H1 (cell line): ENCODE measurements around the gene TIMM21. TPM values are rescaled to one million over a fixed set of nuclear protein-coding genes. Genes with fewer than 3 reads are reported as not detected.

Experiments
- CTCF ChIA-PET: fragments of 300-600 bp; sonication (Branson Sonifier 250); formaldehyde crosslinking; loops from one replicate; lab custom pipeline; 2021; ENCODE audit not compliant: partially characterized antibody; lab: Charles Lee
- POLR2A ChIA-PET: fragments of 300-600 bp; sonication (Branson Sonifier 250); formaldehyde crosslinking; loops from one replicate; lab custom pipeline; 2021; ENCODE audit warnings: inconsistent platforms; ENCODE audit not compliant: partially characterized antibody; lab: Charles Lee
- DNase-seq, 2 experiments: peaks; one replicate each; pipeline versions ENCODE4 v3.0.0 to v3.0.0-alpha.2; 2010 to 2022; ENCODE audit warnings: low spot score in 2 of 2, low read depth in 1 of 2, mixed read lengths in 1 of 2
- FAIRE-seq: peaks from 2 replicates; lab custom pipeline; 2011; peaks lifted over from hg19 to GRCh38; lab: Jason Lieb, UNC
- H2AFZ ChIP-seq: 2 replicates; pipeline ENCODE4 v1.8.1; 2012; ENCODE audit warnings: low read length, inconsistent platforms
- H2AK5ac ChIP-seq: 2 replicates; pipeline ENCODE4 v1.6.1; 2013; ENCODE audit warnings: low read depth, low read length
- H2BK120ac ChIP-seq: replicated peaks from 2 replicates; pipeline ENCODE3; 2013; ENCODE audit warnings: low read depth, low read length, inconsistent platforms
- H2BK12ac ChIP-seq: 2 replicates; pipeline ENCODE4 v1.6.1; 2013; ENCODE audit warnings: low read depth, low read length
- H2BK15ac ChIP-seq: 2 replicates; pipeline ENCODE4 v1.6.1; 2013; ENCODE audit warnings: low read length
- H2BK20ac ChIP-seq: 2 replicates; pipeline ENCODE4 v1.6.1; 2013; ENCODE audit warnings: low read length
- H2BK5ac ChIP-seq: 2 replicates; pipeline ENCODE4 v1.6.1; 2013; ENCODE audit warnings: low read depth, low read length
- H3K14ac ChIP-seq: 2 replicates; pipeline ENCODE4 v1.6.1; 2013; ENCODE audit warnings: inconsistent platforms; ENCODE audit not compliant: insufficient read length
- H3K18ac ChIP-seq: 2 replicates; pipeline ENCODE4 v1.6.1; 2013; ENCODE audit warnings: low read length; ENCODE audit errors: extremely low read depth
- H3K23ac ChIP-seq: 2 replicates; pipeline ENCODE4 v1.6.1; 2013; ENCODE audit warnings: inconsistent platforms; ENCODE audit not compliant: insufficient read length
- H3K23me2 ChIP-seq: 2 replicates; pipeline ENCODE4 v1.6.1; 2013; ENCODE audit warnings: low read depth, low read length
- H3K27ac ChIP-seq: 2 replicates; pipeline ENCODE4 v1.6.1; 2011; ENCODE audit warnings: low read depth, low read length, inconsistent platforms
- H3K27me3 ChIP-seq, 4 experiments: replicated peaks in 1 of 4; 1 replicate in 1 of 4; 2 replicates in 3 of 4; pipeline versions ENCODE4 v1.6.1 to v1.8.1; 2011 to 2013; ENCODE audit warnings: low read length in 3 of 4, mild to moderate bottlenecking in 3 of 4, inconsistent platforms in 2 of 4, mixed read lengths in 2 of 4, moderate library complexity in 1 of 4; ENCODE audit not compliant: control insufficient read depth in 3 of 4, insufficient read depth in 3 of 4; ENCODE audit errors: extremely low read depth in 1 of 4
- H3K36me3 ChIP-seq, 4 experiments: 2 replicates each; pipeline versions ENCODE4 v1.6.1 to v1.8.1; 2011 to 2013; ENCODE audit warnings: mild to moderate bottlenecking in 4 of 4, low read length in 3 of 4, moderate library complexity in 2 of 4, control low read depth in 1 of 4, inconsistent platforms in 1 of 4; ENCODE audit not compliant: insufficient read depth in 4 of 4, control insufficient read depth in 2 of 4
- H3K4ac ChIP-seq: replicated peaks from 2 replicates; pipeline ENCODE3; 2013; ENCODE audit warnings: low read length, low read depth, mixed read lengths, inconsistent platforms; ENCODE audit not compliant: insufficient read length
- H3K4me1 ChIP-seq, 4 experiments: replicated peaks in 1 of 4; 1 replicate in 1 of 4; 2 replicates in 3 of 4; pipeline versions ENCODE4 v1.6.1 to v1.8.1; 2011 to 2013; ENCODE audit warnings: low read length in 3 of 4, inconsistent platforms in 2 of 4, mixed read lengths in 1 of 4; ENCODE audit not compliant: insufficient read depth in 4 of 4, control insufficient read depth in 3 of 4
- H3K4me2 ChIP-seq, 2 experiments: 2 replicates each; pipeline versions ENCODE4 v1.6.1 to v1.8.1; 2011 to 2013; ENCODE audit warnings: low read depth in 2 of 2, low read length in 2 of 2, control low read depth in 1 of 2, inconsistent platforms in 1 of 2, mild to moderate bottlenecking in 1 of 2; ENCODE audit not compliant: insufficient read depth in 1 of 2
- H3K4me3 ChIP-seq, 4 experiments: fragments of 200-600, 300-600 bp in 1 of 4; sonication (generic), shearing (Covaris generic), sonication (Bioruptor Twin) in 1 of 4; 2 replicates each; pipeline versions ENCODE4 v1.5.1 to v1.8.1; 2011 to 2016; ENCODE audit warnings: low read length in 4 of 4, low read depth in 3 of 4, control low read depth in 2 of 4, inconsistent platforms in 2 of 4, mild to moderate bottlenecking in 2 of 4, mixed read lengths in 1 of 4, moderate library complexity in 1 of 4; ENCODE audit not compliant: insufficient read depth in 2 of 4; ENCODE audit errors: extremely low read depth in 1 of 4
- H3K56ac ChIP-seq: replicated peaks from 2 replicates; pipeline ENCODE3; 2013; ENCODE audit warnings: low read depth, mild to moderate bottlenecking, mixed read lengths, low read length, inconsistent platforms; ENCODE audit not compliant: insufficient read length
- H3K79me1 ChIP-seq: 2 replicates; pipeline ENCODE4 v1.6.1; 2013; ENCODE audit warnings: low read depth, low read length, control low read depth
- H3K79me2 ChIP-seq, 2 experiments: 2 replicates each; pipeline versions ENCODE4 v1.6.1 to v1.8.1; 2012 to 2013; ENCODE audit warnings: low read length in 2 of 2, mild to moderate bottlenecking in 2 of 2, inconsistent platforms in 1 of 2; ENCODE audit not compliant: insufficient read depth in 2 of 2, control insufficient read depth in 1 of 2
- H3K9ac ChIP-seq, 4 experiments: replicated peaks in 1 of 4; 1 replicate in 1 of 4; 2 replicates in 3 of 4; pipeline versions ENCODE4 v1.6.1 to v1.8.1; 2011 to 2013; ENCODE audit warnings: low read depth in 3 of 4, low read length in 3 of 4, control low read depth in 2 of 4, mild to moderate bottlenecking in 2 of 4, moderate library complexity in 2 of 4, inconsistent platforms in 1 of 4; ENCODE audit errors: extremely low read depth in 1 of 4
- H3K9me3 ChIP-seq, 2 experiments: 2 replicates each; pipeline versions ENCODE4 v1.6.1 to v1.8.1; 2012 to 2013; ENCODE audit warnings: mild to moderate bottlenecking in 2 of 2, moderate library complexity in 2 of 2, control low read depth in 1 of 2, inconsistent platforms in 1 of 2, low read depth in 1 of 2, low read length in 1 of 2, mixed read lengths in 1 of 2; ENCODE audit not compliant: insufficient read depth in 2 of 2
- H4K20me1 ChIP-seq, 2 experiments: replicated peaks in 1 of 2; 2 replicates each; pipeline versions ENCODE3 to v1.8.1; 2011 to 2013; ENCODE audit warnings: inconsistent platforms in 2 of 2, low read length in 2 of 2, mild to moderate bottlenecking in 1 of 2; ENCODE audit not compliant: insufficient read depth in 2 of 2, control insufficient read depth in 1 of 2
- H4K5ac ChIP-seq: 2 replicates; pipeline ENCODE4 v1.6.1; 2013; ENCODE audit warnings: low read length, low read depth, mixed read lengths, inconsistent platforms; ENCODE audit not compliant: insufficient read length
- H4K8ac ChIP-seq: 2 replicates; pipeline ENCODE4 v1.8.0; 2013; ENCODE audit warnings: mild to moderate bottlenecking, moderate library complexity, low read length, inconsistent platforms; ENCODE audit not compliant: insufficient read depth; ENCODE audit errors: extremely low read depth
- H4K91ac ChIP-seq: replicated peaks from 2 replicates; pipeline ENCODE3; 2013; ENCODE audit warnings: low read length, mixed read lengths, inconsistent platforms; ENCODE audit not compliant: insufficient read length
- ATF2 ChIP-seq: IDR thresholded peaks from 2 replicates; pipeline ENCODE4 v1.6.1; 2012; ENCODE audit warnings: low read length, inconsistent platforms
- CHD2 ChIP-seq: IDR thresholded peaks from 2 replicates; pipeline ENCODE4 v1.6.1; 2012; ENCODE audit warnings: low read length, improper control_type of control experiment
- E2F6 ChIP-seq: IDR thresholded peaks from 2 replicates; pipeline ENCODE4 v1.6.1; 2012; ENCODE audit warnings: inconsistent platforms
- MAFK ChIP-seq: IDR thresholded peaks from 2 replicates; pipeline ENCODE4 v1.6.1; 2012; ENCODE audit warnings: low read depth, mild to moderate bottlenecking, improper control_type of control experiment, low read length
- POLR2AphosphoS5 ChIP-seq: IDR thresholded peaks from 2 replicates; pipeline ENCODE4 v1.6.1; 2011; ENCODE audit warnings: low read depth, low read length
- SIX5 ChIP-seq: IDR thresholded peaks from 2 replicates; pipeline ENCODE4 v1.6.1; 2011; ENCODE audit warnings: mild to moderate bottlenecking, low read depth, low read length
- polyA plus RNA-seq, 7 experiments: library from polyadenylated mRNA; depleted of rRNA in 3 of 7; stranded (reverse) in 5 of 7; unstranded in 2 of 7; fragments of >200 nt in 5 of 7; fragments of 200-250 nt in 2 of 7; gene quantifications; 1 replicate in 5 of 7; 2 replicates in 1 of 7; 4 replicates in 1 of 7; pipeline versions ENCODE4 v1.2.1 to v1.2.3, GENCODE V29; 2011 to 2013; ENCODE audit warnings: missing spikeins in 2 of 7, mixed read lengths in 2 of 7
- total RNA-seq: library from RNA; stranded (reverse); fragmentation: NEBNext Ultra II Directional; extraction: Animal tissue kit (Norgen Biotek cat#: 25700); gene quantifications from 2 replicates; pipeline ENCODE4 v1.2.1, GENCODE V29; 2021

Gene TIMM21
- total and polyA plus RNA-seq, 2 of the 8 experiments (the other 6 are each of a cell fraction or from before 2014, with no cell fraction given), result 27.9 to 43.8 TPM

- Histone ChIP-seq H2AFZ (no peak overlapping the region), H4K91ac (no peak overlapping the region), H4K8ac (no peak overlapping the region), H3K79me2 (no peaks in the 10 kb centered on the region), H4K20me1 (no peaks in the 10 kb centered on the region), H3K4me1 (peaks cover 2 to 13% (median 8%) of the 10 kb centered on the region in 4 experiments; a peak in 5 of 7 replicates), H3K18ac (no peak overlapping the region), H3K23me2 (no peaks in the 10 kb centered on the region; the same call in 1 of the 2 replicates), H3K36me3 (no peaks in the 10 kb centered on the region), H2AK5ac (no peak overlapping the region), H3K4me2 (no peak overlapping the region), H3K23ac (no peak overlapping the region), H2BK120ac (no peak overlapping the region), H3K9me3 (peaks cover 5 to 8% of the 10 kb centered on the region in 2 experiments; a peak in 3 of 4 replicates), H3K56ac (no peak overlapping the region), H2BK5ac (no peak overlapping the region), H4K5ac (no peak overlapping the region), H3K14ac (no peak overlapping the region), H3K79me1 (no peaks in the 10 kb centered on the region), H3K4me3 (no peak overlapping the region), H2BK12ac (0 out of 2 replicates have a peak overlapping the region, but pooled peaks have one; percentile 4), H2BK15ac (no peak overlapping the region), H3K27me3 (no peaks in the 10 kb centered on the region), H3K9ac (no peak overlapping the region), H3K4ac (no peak overlapping the region), H2BK20ac (no peak overlapping the region), H3K27ac (no peak overlapping the region)
- ChIA-PET CTCF (interaction anchor here (0.7 to 2.5 kb wide), 4 partner anchors 28 to 85 kb away, joined by 3 to 12 read pairs (median 3); no protein-coding TSS in a partner anchor), POLR2A (no interaction called here)
- DNase-seq, result no peak
- TF ChIP-seq MAFK (no peak), CHD2 (no peak), POLR2AphosphoS5 (no peak), ATF2 (no peak), SIX5 (no peak), E2F6 (no peak)
- no peak for FAIRE-seq
Observed at GRCh38 chr18:74113711-74114110, 34.6 kb upstream of the TIMM21 start.
